Activated naive CD4-positive, alpha-beta T cell treated with anti-CD3 and anti-CD28 coated beads for 36 hours (primary cell): ENCODE results near the gene MRPS22. TPM values are rescaled to one million over a fixed set of nuclear protein-coding genes. Genes with fewer than 3 reads are reported as not detected.

Source experiments
- CTCF ChIA-PET: fragments of 350-600 bp; sonication (Branson Sonifier 250); formaldehyde crosslinking; loops from one replicate; lab custom pipeline; 2021; ENCODE audit warnings: antibody characterized with exemption; lab: Charles Lee
- DNase-seq: peaks from one replicate; pipeline ENCODE4 v3.0.0-alpha.2; 2020
- H3K27ac Mint-ChIP-seq: one replicate; pipeline ENCODE4 v1.8.0; 2021; ENCODE audit warnings: mild to moderate bottlenecking, mixed read lengths
- H3K27me3 Mint-ChIP-seq: one replicate; pipeline ENCODE4 v1.8.0; 2021; ENCODE audit warnings: low read depth, mixed read lengths
- H3K36me3 Mint-ChIP-seq: one replicate; pipeline ENCODE4 v1.8.0; 2021; ENCODE audit warnings: low read depth, mixed read lengths
- H3K4me1 Mint-ChIP-seq: one replicate; pipeline ENCODE4 v1.8.0; 2021; ENCODE audit warnings: low read depth, mixed read lengths
- H3K4me3 Mint-ChIP-seq: one replicate; pipeline ENCODE4 v1.8.0; 2021; ENCODE audit warnings: mild to moderate bottlenecking, moderate library complexity, mixed read lengths
- H3K9me3 Mint-ChIP-seq: one replicate; pipeline ENCODE4 v1.8.0; 2021; ENCODE audit warnings: mixed read lengths
- intact Hi-C: fragments of 100-400 bp; cut with micrococcal nuclease; formaldehyde crosslinking; loops from one replicate; pipeline ENCODE4 v1.15.1; 2023
- total RNA-seq, 2 experiments: library from RNA; stranded (reverse); gene quantifications; one replicate each; pipeline ENCODE4 v1.2.3, GENCODE V29; 2021

Gene MRPS22
- total RNA-seq, 2 experiments from 2014 or later = 66.8 to 69.1 TPM

DNA sequence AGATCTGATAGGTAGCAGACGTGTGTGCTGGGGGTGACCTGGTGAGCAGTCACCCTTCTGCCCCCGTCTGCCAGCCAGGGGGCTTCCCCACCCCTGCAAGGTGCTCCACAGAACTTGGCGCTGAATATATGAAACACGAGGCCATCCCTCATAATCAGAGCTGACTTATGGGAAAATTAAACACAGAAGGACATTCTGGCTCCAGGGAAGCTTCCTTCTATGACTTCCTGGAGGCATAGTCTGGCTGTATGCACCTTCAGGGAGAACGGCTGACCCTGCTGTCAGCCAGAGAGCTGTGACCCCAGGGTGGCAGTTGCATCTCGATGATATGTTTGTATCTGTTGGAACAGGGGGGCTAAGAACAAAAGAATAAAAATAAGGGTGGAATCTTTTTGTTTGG, 26.6 kb upstream of the MRPS22 start:
- no peak overlapping the region for H3K27ac Mint-ChIP-seq
- no peak overlapping the region for H3K4me3 Mint-ChIP-seq
- peaks cover 22% of the 10 kb centered on the region for H3K27me3 Mint-ChIP-seq
- no peaks in the 10 kb centered on the region for H3K4me1 Mint-ChIP-seq
- no peak for DNase-seq
- no peaks in the 10 kb centered on the region for H3K36me3 Mint-ChIP-seq
- H3K9me3 Mint-ChIP-seq = no peaks in the 10 kb centered on the region
- intact Hi-C loops = no loop called here
- CTCF ChIA-PET = no interaction called here

DNA sequence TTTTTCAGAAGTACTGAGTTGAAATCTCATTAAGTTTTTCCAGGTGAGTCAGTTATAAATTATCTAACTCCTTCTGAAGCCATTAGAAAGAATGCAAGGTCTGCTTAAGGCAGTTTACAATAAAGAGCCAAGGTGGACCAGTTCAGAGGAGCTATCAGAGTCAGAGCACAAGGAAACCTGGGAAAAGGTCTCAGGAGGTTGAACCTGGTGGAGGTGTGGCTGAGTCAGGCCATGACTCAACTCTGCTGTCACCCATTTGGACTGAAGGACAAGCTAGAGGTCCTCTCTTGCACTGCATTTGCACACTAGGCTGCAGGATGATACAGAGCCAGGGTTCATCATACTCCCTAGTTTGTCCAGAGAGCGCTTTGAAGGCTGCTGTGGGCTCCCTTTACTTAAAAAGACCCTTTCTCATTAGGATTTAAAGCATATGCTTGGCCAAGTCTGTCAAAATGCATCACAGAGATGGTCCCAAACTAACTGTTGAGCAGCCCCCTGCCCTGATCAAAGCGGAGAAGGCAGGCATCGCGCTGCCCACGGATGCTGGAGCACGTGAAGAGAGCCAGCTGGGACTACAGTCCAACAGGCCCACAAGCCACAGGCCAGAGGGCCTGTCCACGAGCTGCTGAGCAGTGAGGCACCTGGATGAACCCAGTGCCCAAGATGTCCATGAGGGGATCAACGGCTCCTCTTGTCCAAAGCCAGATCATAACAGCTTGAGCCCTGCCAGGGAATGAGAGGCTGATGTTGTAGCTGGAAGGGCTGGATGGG, 26.0 kb upstream of the MRPS22 start:
- CTCF ChIA-PET = interaction anchor here (1.3 kb wide), 1 partner anchor 11 kb away, joined by 8 read pairs; no protein-coding TSS in a partner anchor
- Mint-ChIP-seq H3K4me3 (no peak overlapping the region), H3K9me3 (no peaks in the 10 kb centered on the region), H3K36me3 (no peaks in the 10 kb centered on the region), H3K4me1 (no peaks in the 10 kb centered on the region), H3K27me3 (peaks cover 22% of the 10 kb centered on the region), H3K27ac (no peak overlapping the region)
- no peak for DNase-seq
- intact Hi-C loops = no loop called here

- no peak for DNase-seq
- Mint-ChIP-seq H3K9me3 (no peaks in the 10 kb centered on the region), H3K4me1 (no peaks in the 10 kb centered on the region), H3K36me3 (no peaks in the 10 kb centered on the region), H3K27ac (no peak overlapping the region), H3K27me3 (peaks cover 22% of the 10 kb centered on the region), H3K4me3 (no peak overlapping the region)
- intact Hi-C loops = no loop called here
- CTCF ChIA-PET = interaction anchor here (1.3 kb wide), 1 partner anchor 10 kb away, joined by 8 read pairs; no protein-coding TSS in a partner anchor
Observed at GRCh38 chr3:139318431-139318816, 25.4 kb upstream of the MRPS22 start.

DNA sequence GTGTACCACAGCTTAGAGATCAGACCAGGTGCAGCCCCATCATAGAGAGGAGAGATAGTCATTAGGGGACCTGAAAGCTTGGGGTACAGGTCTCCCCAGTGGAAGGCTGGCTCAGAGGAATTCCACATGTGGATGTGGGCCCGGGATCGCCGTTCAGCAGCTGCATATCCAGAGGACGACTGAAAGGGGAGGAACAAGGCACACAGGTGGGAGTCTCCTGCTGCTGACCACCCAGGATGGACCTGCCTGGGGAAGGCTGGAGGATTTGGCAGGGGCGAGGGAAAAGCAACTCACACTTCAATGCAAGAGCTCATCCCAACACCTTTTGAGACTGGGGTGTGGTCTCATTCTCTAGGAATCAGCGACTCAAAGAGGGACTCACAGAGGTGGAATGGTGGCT, 25.0 kb upstream of the MRPS22 start:
- Mint-ChIP-seq H3K9me3 (no peaks in the 10 kb centered on the region), H3K4me3 (no peak overlapping the region), H3K27me3 (peaks cover 19% of the 10 kb centered on the region), H3K36me3 (no peaks in the 10 kb centered on the region), H3K4me1 (no peaks in the 10 kb centered on the region), H3K27ac (no peak overlapping the region)
- intact Hi-C loops = no loop called here
- CTCF ChIA-PET = interaction anchor here (1.0 to 1.6 kb wide), 3 partner anchors 8 to 206 kb away, joined by 4 to 8 read pairs (median 4); no protein-coding TSS in a partner anchor
- DNase-seq = no peak

GRCh38 chr3:139319428-139320402, 24.1 kb upstream of the MRPS22 start:
- Mint-ChIP-seq H3K27me3 (peaks cover 17% of the 10 kb centered on the region), H3K9me3 (no peaks in the 10 kb centered on the region), H3K4me1 (no peaks in the 10 kb centered on the region), H3K36me3 (no peaks in the 10 kb centered on the region), H3K27ac (no peak overlapping the region), H3K4me3 (no peak overlapping the region)
- intact Hi-C loops = no loop called here
- CTCF ChIA-PET = interaction anchor here (0.6 to 1.6 kb wide), 3 partner anchors 9 to 360 kb away, joined by 3 to 4 read pairs (median 4); no protein-coding TSS in a partner anchor
- peak; percentile 14 for DNase-seq

DNA sequence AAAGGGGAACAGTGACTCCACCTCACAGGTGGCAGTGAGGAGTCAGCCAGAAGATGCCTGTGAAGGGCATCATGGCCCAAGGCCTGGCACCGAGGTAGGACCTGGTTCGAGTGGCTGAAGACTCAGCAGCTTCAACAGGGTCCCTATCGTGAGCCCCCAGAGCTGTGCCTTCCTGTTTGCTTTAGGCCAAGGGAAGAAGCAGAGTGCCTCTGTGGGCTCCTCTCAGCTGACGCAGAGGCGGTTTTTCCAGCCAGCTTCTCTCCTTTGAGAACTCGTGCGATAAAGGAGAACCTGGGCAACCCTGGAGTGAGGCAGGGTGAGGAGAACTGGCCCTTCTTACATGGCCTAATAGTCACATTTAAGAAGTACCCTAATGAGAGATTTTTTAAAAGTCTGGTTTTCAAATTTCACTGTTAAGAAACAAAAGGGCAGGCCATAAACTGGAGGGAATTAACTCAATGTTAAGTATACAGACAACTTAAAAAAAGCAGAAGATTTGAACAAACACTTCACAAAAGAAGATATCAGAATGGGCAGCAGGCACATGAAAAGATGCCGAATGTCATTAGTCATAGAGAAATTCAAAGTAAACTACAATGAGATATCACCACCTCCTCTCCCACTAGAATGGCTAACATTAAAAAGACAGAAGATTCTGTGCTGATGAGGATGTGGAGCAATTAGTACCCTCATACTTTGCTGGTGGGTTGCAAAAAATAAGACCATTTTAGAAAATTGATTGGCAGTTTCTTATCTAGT, 23.1 kb upstream of the MRPS22 start:
- CTCF ChIA-PET = interaction anchor here (2.4 kb wide), 1 partner anchor 209 kb away, joined by 10 read pairs; no protein-coding TSS in a partner anchor
- Mint-ChIP-seq H3K36me3 (no peaks in the 10 kb centered on the region), H3K9me3 (no peaks in the 10 kb centered on the region), H3K4me3 (no peak overlapping the region), H3K4me1 (no peaks in the 10 kb centered on the region), H3K27ac (no peak overlapping the region), H3K27me3 (peaks cover 11% of the 10 kb centered on the region)
- intact Hi-C loops = no loop called here
- DNase-seq = no peak

DNA sequence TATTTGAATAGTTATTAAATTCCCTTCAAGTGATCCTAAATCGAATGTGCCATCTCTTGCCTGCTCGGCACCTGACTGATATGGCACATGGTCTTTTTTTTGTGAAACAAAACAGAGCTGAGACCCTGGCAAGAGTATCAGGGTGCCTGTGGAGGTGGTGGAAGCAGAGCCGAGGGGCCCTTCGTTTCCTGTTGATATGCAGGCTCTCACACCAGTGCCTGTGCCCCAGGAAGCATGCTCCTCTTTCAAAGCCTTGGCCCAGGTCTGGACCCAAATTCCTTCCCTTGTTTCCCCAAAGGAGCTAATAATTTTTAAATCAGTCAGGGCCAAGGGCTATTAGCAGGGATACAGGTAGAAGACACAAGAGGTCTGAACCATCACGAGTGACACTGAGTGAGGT, 21.5 kb upstream of the MRPS22 start:
- no peak for DNase-seq
- no peaks in the 10 kb centered on the region for H3K36me3 Mint-ChIP-seq
- intact Hi-C loops = no loop called here
- no peak overlapping the region for H3K4me3 Mint-ChIP-seq
- H3K27me3 Mint-ChIP-seq = peaks cover 5% of the 10 kb centered on the region
- no peaks in the 10 kb centered on the region for H3K9me3 Mint-ChIP-seq
- CTCF ChIA-PET = interaction anchor here (2.4 kb wide), 1 partner anchor 210 kb away, joined by 10 read pairs; no protein-coding TSS in a partner anchor
- H3K4me1 Mint-ChIP-seq = no peaks in the 10 kb centered on the region
- no peak overlapping the region for H3K27ac Mint-ChIP-seq

GRCh38 chr3:139323146-139323545, 20.7 kb upstream of the MRPS22 start:
- CTCF ChIA-PET = interaction anchor here (2.4 kb wide), 1 partner anchor 211 kb away, joined by 10 read pairs; no protein-coding TSS in a partner anchor
- DNase-seq = no peak

DNA sequence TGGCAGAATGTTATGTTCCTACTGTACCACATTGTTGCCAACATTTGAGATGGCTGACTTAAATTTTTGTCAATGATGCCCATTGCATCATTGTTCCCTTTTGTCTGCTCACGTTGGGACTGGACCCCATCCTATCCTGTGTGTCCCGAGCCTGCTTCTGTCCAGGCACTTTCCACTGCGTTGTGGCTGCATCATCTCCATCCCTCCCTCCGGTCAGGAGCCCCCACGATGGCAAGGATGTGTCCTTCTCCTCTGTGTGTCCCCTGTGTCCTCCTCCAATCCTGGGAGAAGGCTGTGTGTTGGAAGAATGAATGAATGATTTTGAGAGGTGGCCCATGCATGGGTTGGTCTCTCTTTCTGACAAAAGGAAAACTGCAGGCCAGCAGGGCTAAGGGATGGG, 19.4 kb upstream of the MRPS22 start:
- Mint-ChIP-seq H3K36me3 (no peaks in the 10 kb centered on the region), H3K4me1 (peaks cover 14% of the 10 kb centered on the region), H3K27me3 (peaks cover 1% of the 10 kb centered on the region), H3K27ac (no peak overlapping the region), H3K9me3 (no peaks in the 10 kb centered on the region), H3K4me3 (no peak overlapping the region)
- CTCF ChIA-PET = no interaction called here
- intact Hi-C loops = no loop called here
- no peak for DNase-seq

More at GRCh38 chr3:139323146-139323545, 20.7 kb upstream of the MRPS22 start:
- no peaks in the 10 kb centered on the region for H3K36me3 Mint-ChIP-seq
- no peak overlapping the region for H3K4me3 Mint-ChIP-seq
- H3K9me3 Mint-ChIP-seq = no peaks in the 10 kb centered on the region
- peaks cover 4% of the 10 kb centered on the region for H3K4me1 Mint-ChIP-seq
- H3K27me3 Mint-ChIP-seq = peaks cover 2% of the 10 kb centered on the region
- H3K27ac Mint-ChIP-seq = no peak overlapping the region
- intact Hi-C loops = no loop called here

DNA sequence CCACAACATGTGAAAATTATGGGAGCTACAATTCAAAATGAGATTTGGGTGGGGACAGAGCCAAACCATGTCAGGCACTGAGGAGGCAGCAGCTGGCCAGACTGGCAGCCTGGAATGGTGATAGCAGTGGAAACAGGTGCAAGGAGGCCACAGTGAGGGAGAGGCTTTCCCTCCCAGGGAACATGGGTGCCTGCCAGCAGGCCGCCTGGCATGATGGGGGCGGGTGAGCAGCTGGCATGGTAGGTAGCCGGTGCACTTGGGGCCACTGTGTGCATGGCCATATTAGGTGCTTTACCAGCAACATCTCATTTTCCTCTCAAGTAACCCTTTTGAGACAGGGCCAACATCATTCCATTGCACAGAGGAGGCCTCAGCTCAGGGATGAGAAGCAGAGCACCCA, 18.3 kb upstream of the MRPS22 start:
- intact Hi-C loops = loop anchor here (5.0 kb wide), 1 partner anchor 908 kb away; no protein-coding TSS in a partner anchor
- H3K36me3 Mint-ChIP-seq = no peaks in the 10 kb centered on the region
- no peak overlapping the region for H3K4me3 Mint-ChIP-seq
- H3K4me1 Mint-ChIP-seq = peaks cover 15% of the 10 kb centered on the region
- H3K27me3 Mint-ChIP-seq = peaks cover 8% of the 10 kb centered on the region
- DNase-seq = no peak
- no peak overlapping the region for H3K27ac Mint-ChIP-seq
- CTCF ChIA-PET = interaction anchor here (2.1 kb wide), 1 partner anchor 213 kb away, joined by 8 read pairs; no protein-coding TSS in a partner anchor
- no peaks in the 10 kb centered on the region for H3K9me3 Mint-ChIP-seq

DNA sequence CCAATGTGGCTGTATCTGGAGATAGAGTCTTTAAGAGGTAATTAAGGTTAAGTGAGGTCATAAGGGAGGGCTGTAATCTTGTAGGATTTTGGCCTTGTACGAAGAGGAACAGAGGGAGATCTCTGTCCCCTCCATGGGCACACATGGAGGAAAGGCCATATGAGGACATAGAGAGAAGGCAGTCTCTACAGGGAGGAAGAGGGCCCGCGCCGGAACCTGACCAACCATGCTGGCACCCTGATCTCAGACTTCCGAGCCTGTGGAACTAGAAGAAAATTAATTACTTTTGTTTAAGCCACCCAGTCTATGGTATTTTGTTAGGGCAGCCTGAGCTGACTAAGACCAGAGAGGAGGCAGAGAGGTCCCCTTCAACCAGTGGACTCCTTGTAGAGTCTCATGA, 17.7 kb upstream of the MRPS22 start:
- no peak for DNase-seq
- CTCF ChIA-PET = interaction anchor here (1.1 to 2.1 kb wide), 3 partner anchors 214 to 411 kb away, joined by 3 to 8 read pairs (median 3); no protein-coding TSS in a partner anchor
- peaks cover 15% of the 10 kb centered on the region for H3K4me1 Mint-ChIP-seq
- intact Hi-C loops = loop anchor here (5.0 kb wide), 1 partner anchor 909 kb away; no protein-coding TSS in a partner anchor
- no peak overlapping the region for H3K4me3 Mint-ChIP-seq
- no peak overlapping the region for H3K27ac Mint-ChIP-seq
- H3K9me3 Mint-ChIP-seq = no peaks in the 10 kb centered on the region
- no peaks in the 10 kb centered on the region for H3K36me3 Mint-ChIP-seq
- H3K27me3 Mint-ChIP-seq = peaks cover 9% of the 10 kb centered on the region
